ENCODE measurements around the gene NUP93.
"Not testable (repeated sequence)": the region's sequence is repeated elsewhere in the genome, so short reads cannot be mapped to it uniquely, and the experiment has no call there.

NUP93 gene

GRCh38 chr16:56780646-56781045 lies 50.7 kb downstream of the NUP93 start:
- no peak for DNase-seq

GRCh38 chr16:56781528-56781961 lies 51.6 kb downstream of the NUP93 start:
- DNase-seq = no peak

- DNase-seq = no peak
Observed at GRCh38 chr16:56783344-56783743, 53.4 kb downstream of the NUP93 start.

- DNase-seq = no peak
Observed at GRCh38 chr16:56785317-56785716, 55.4 kb downstream of the NUP93 start.

GRCh38 chr16:56787167-56787566 lies 57.2 kb downstream of the NUP93 start:
- DNase-seq = no peak

- no peak for DNase-seq
Observed at GRCh38 chr16:56788435-56788834, 58.5 kb downstream of the NUP93 start.

GRCh38 chr16:56789360-56789759 lies 59.4 kb downstream of the NUP93 start:
- DNase-seq = no peak

- no peak for DNase-seq
Observed at GRCh38 chr16:56792967-56793366, 63.0 kb downstream of the NUP93 start.

GRCh38 chr16:56793492-56793891 lies 63.6 kb downstream of the NUP93 start:
- DNase-seq = no peak

- DNase-seq = no peak
Observed at GRCh38 chr16:56795011-56795410, 65.1 kb downstream of the NUP93 start.

- not testable (repeated sequence) for DNase-seq
Observed at GRCh38 chr16:56797038-56797437, 67.1 kb downstream of the NUP93 start.

- no peak for DNase-seq
Observed at GRCh38 chr16:56797861-56798260, 67.9 kb downstream of the NUP93 start.

GRCh38 chr16:56798955-56799354 lies 69.0 kb downstream of the NUP93 start:
- no peak for DNase-seq

GRCh38 chr16:56800355-56800754 lies 70.4 kb downstream of the NUP93 start:
- no peak for DNase-seq

- DNase-seq = no peak
Observed at GRCh38 chr16:56801762-56802161, 71.8 kb downstream of the NUP93 start.

GRCh38 chr16:56807011-56807675 lies 77.2 kb downstream of the NUP93 start:
- DNase-seq = no peak

GRCh38 chr16:56807676-56808067 lies 77.7 kb downstream of the NUP93 start:
- DNase-seq = not testable (repeated sequence)

- DNase-seq = no peak
Observed at GRCh38 chr16:56810954-56811353, 81.0 kb downstream of the NUP93 start.

- not testable (repeated sequence) for DNase-seq
Observed at GRCh38 chr16:56811602-56812001, 81.7 kb downstream of the NUP93 start.

- no peak for DNase-seq
Observed at GRCh38 chr16:56812884-56813283, 83.0 kb downstream of the NUP93 start.

GRCh38 chr16:56814537-56815432 lies 84.9 kb downstream of the NUP93 start:
- no peak for DNase-seq

- DNase-seq = no peak
Observed at GRCh38 chr16:56815721-56816120, 85.8 kb downstream of the NUP93 start.

- no peak for DNase-seq
Observed at GRCh38 chr16:56817056-56817455, 87.1 kb downstream of the NUP93 start.

GRCh38 chr16:56817938-56818337 lies 88.0 kb downstream of the NUP93 start:
- DNase-seq = no peak

Data from effector CD8-positive, alpha-beta T cell (primary cell).